NCI-H2029 treated with DMSO at 0.1 percent for 48 hours (cell line): ENCODE data around the gene DMKN.
A peak's percentile ranks its signal among the peaks of the same experiment; 100 is the strongest.
"Not testable (repeated sequence)": the region's sequence is repeated elsewhere in the genome, so short reads cannot be mapped to it uniquely, and the experiment has no call there.

ENCODE experiments used
- DNase-seq: peaks from one replicate; lab custom pipeline; 2025; lab: John Stamatoyannopoulos, UW

The DMKN gene

DNA sequence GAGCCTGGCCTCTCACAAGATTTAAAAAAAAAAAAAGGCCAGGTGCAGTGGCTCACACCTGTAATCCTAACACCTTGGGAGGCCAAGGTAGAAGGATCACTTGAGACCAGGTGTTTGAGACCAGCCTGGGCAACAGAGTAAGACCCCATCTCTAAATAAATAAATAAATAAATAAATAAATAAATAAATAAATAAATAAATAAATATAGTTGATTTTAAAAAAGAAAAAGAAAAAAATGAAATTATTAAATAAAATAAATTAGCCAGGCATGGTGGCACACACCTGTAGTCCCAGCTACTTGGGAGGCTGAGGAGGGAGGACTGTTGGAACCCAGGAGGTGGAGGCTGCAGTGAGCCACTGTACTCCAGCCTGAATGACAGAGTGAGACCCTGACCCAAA lies 51.7 kb downstream of the DMKN start:
- not testable (repeated sequence) for DNase-seq

- DNase-seq = peak; percentile 26
These were observed 52.4 kb downstream of the DMKN start for GRCh38 chr19:35461060-35461459.

- no peak for DNase-seq
These were observed 52.8 kb downstream of the DMKN start for GRCh38 chr19:35460608-35461007.

DNA sequence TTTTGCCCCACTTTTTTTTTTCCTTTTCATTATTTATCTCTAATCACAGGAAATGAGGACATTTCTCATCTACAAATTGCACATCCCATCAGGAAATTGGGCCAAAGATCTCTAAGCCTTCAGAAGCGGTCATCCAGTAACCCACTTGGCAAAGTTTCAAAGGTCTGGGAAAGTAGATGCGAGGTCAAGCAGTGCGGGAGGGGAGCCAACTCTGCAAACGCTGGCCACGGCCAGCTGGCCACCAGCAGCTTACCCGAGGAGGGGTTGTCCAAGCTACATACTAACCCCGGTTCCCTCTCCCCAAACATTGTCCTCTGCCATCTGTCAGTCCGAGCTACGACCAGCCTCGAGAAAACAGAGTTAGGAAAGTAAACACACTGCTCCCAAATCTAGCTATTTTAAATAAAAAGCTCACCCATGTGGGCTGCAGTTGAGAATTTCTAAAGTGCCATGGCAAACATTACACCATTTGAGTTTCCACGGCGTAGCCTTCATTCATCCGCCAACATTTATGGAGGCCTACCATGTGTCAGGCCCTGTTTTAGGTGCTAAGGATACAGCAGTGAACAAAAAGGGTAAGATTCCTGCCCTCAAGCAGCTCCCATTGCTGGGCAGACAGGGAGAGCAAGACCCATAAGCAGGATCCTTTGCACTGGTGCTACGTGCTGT lies 53.9 kb downstream of the DMKN start:
- DNase-seq = no peak

DNA sequence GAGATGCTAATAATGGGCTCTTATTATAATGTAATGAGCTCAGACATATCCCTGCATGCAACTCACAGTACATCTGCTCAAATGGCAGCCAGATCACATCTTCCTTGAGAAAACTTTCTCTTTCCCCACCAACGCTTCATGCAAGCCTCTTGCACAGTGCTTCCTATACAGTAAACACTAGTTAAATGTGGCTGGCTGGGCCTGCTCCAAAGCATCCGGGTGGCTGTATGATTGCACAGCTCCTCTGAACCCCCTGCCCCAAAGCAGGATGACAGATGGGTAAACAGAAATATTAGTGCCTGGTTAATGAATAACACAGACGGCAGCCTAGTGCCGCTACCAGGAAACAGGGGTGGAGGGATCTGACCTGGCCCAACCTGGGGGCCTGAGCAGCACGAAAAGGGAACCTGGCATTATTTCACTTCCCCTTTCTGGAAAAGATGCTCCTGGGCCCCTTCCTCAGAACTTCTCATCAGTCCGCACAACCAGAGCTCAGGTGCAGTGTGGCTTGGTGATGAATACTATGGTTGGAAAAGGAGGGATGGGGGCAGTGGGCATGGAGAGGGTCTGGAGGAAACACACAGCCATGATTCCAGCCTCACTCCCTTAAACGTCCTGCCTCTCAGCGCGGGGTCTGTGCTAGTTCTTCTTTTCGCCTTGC lies 54.6 kb downstream of the DMKN start:
- no peak for DNase-seq

DNA sequence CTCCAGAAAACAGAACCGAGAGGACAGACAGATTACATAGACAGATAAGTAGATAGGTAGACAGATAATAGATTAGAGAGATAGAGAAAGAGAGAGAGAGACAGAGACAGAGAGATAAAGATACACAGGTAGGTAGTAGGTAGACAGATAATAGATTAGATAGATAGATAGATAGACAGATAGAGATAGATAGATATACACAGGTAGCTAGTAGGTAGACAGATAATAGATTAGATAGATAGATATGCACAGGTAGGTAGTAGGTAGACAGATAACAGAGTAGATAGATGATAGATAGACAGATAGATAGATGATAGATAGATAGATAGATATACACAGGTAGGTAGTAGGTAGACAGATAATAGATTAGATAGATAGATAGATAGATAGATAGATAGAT lies 55.3 kb downstream of the DMKN start:
- DNase-seq = no peak

GRCh38 chr19:35457173-35457572 lies 56.3 kb downstream of the DMKN start:
- DNase-seq = no peak

DNA sequence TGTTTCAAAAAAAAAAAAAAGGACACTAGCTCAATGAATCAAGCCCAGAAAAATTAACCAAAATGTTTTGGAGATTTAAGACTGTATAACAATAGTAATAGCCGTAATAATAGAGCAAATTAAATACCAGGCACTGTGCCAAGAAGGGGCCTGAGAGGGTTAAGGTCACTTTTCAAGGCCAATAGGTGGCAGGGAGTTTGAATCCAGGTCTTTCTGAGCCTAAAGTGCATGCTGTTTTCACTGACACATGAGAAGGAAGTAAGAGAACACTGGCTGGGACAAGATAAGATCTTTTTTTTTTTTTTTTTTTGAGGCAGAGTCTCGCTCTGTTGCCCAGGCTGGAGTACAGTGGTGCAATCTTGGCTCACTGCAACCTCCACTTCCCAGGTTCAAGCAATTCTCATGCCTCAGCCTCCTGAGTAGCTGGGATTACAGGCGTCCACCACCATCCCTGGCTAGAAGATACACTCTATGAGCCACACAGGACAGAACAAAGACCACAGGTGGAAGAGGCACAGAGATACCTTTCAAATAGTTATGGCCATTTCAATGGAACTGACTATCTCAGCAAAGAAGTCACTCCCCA lies 57.7 kb downstream of the DMKN start:
- no peak for DNase-seq

GRCh38 chr19:35454663-35455062 lies 58.8 kb downstream of the DMKN start:
- no peak for DNase-seq

DNA sequence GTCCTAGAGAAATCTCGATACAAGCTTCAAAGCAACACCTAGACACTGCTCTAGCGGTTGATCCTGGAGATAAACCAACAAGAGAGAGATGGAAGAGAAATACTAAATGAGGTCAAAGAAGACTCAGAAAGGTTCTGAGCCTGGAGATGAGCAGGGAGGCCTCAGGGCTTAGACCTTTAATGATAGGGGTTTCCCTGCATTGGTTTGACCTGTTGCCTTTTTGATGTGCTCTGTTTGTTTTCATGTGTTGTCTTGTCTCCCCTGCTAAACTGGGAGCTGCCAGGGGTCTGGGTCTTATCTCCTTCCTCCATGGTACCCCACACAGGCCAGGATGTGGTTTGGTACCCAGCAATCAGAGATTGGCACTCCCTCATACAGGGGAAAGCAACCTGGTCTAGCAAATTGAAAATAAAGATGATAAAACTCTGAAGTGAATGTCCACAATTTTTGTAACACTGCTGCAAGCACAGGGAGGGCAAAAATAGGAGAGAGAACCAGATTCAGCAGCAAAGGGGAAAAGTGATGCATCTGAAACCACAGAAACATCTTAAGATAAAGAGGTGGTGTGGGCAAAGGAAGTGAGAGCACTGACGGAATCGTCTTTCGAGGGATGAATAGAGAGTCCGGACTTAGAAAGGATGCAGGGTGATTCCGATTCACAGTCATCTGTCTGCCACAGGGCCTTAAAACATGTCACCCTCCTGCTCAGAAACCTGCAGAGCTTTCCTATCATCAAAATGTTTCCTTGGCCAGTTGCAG lies 61.9 kb downstream of the DMKN start:
- no peak for DNase-seq

GRCh38 chr19:35449359-35450043 lies 63.9 kb downstream of the DMKN start:
- no peak for DNase-seq

- no peak for DNase-seq
These were observed 65.6 kb downstream of the DMKN start, which contains the start of gene FFAR2 for GRCh38 chr19:35447606-35448469. Gene FFAR2, plus strand, starts transcription at chr19:35448257. Its CDS starts 1,458 bp downstream, at chr19:35449715.
